Neural cell (in vitro differentiated cells): Measurements from ENCODE around the gene TMEM184A. TPM values are rescaled to one million over a fixed set of nuclear protein-coding genes. Genes with fewer than 3 reads are reported as not detected.

Source experiments
- H2AFZ ChIP-seq: fragments of 200-600, 300-800 bp; sonication (generic), shearing (Covaris generic); 2 replicates; pipeline ENCODE4 v1.6.0; 2014; ENCODE audit warnings: low read depth, mild to moderate bottlenecking, antibody characterized with exemption, low read length, moderate library complexity
- H3F3A ChIP-seq: fragments of 200-600 bp; shearing (Covaris generic); 2 replicates; pipeline ENCODE4 v1.6.1; 2016; ENCODE audit warnings: mild to moderate bottlenecking, moderate library complexity, mixed read lengths, antibody characterized with exemption, low read length; ENCODE audit not compliant: insufficient read depth, poor library complexity, severe bottlenecking
- H3K27ac ChIP-seq: fragments of 200-600, 300-800 bp; sonication (generic), shearing (Covaris generic); 2 replicates; pipeline ENCODE4 v1.5.1; 2014; ENCODE audit warnings: mild to moderate bottlenecking, low read length, moderate library complexity
- H3K27me3 ChIP-seq: fragments of 300-800, 200-600 bp; sonication (generic), shearing (Covaris generic); 2 replicates; pipeline ENCODE4 v1.6.0; 2014; ENCODE audit warnings: mild to moderate bottlenecking, low read depth, low read length, moderate library complexity; ENCODE audit not compliant: insufficient read depth
- H3K36me3 ChIP-seq: fragments of 300-800, 200-600 bp; sonication (generic), shearing (Covaris generic); 2 replicates; pipeline ENCODE4 v1.5.1; 2014; ENCODE audit warnings: mild to moderate bottlenecking, antibody characterized with exemption, low read length, moderate library complexity; ENCODE audit not compliant: insufficient read depth
- H3K4me2 ChIP-seq: fragments of 300-800, 200-600 bp; sonication (generic), shearing (Covaris generic); 2 replicates; pipeline ENCODE4 v1.6.0; 2014; ENCODE audit warnings: mild to moderate bottlenecking, low read length
- H3K4me3 ChIP-seq: fragments of 300-800, 200-600 bp; sonication (generic), shearing (Covaris generic); 2 replicates; pipeline ENCODE4 v1.5.1; 2014; ENCODE audit warnings: mild to moderate bottlenecking, low read length, moderate library complexity
- H3K79me2 ChIP-seq: fragments of 200-600 bp; shearing (Covaris generic); replicated peaks from 2 replicates; pipeline ENCODE4 v1.6.0; 2014; ENCODE audit warnings: mild to moderate bottlenecking, low read length, moderate library complexity; ENCODE audit not compliant: insufficient read depth
- H3K9ac ChIP-seq: fragments of 300-800, 200-600 bp; sonication (generic), shearing (Covaris generic); 2 replicates; pipeline ENCODE4 v1.6.1; 2016; ENCODE audit warnings: mild to moderate bottlenecking, low read length, mixed read lengths
- H3K9me2 ChIP-seq: fragments of 200-600 bp; shearing (Covaris generic); 2 replicates; pipeline ENCODE4 v1.6.1; 2016; ENCODE audit warnings: mild to moderate bottlenecking, low read length, mixed read lengths; ENCODE audit not compliant: insufficient read depth
- H3K9me3 ChIP-seq: fragments of 200-600, 300-800 bp; sonication (generic), shearing (Covaris generic); 2 replicates; pipeline ENCODE4 v1.6.1; 2016; ENCODE audit warnings: mild to moderate bottlenecking, mixed run types, low read length, moderate library complexity, mixed read lengths
- H4K20me1 ChIP-seq: fragments of 200-600 bp; shearing (Covaris generic); 2 replicates; pipeline ENCODE4 v1.6.1; 2016; ENCODE audit warnings: mild to moderate bottlenecking, mixed run types; ENCODE audit not compliant: insufficient read depth
- CTCF ChIP-seq: fragments of 450-650 bp; IDR thresholded peaks from 2 replicates; pipeline ENCODE4 v1.5.1; 2014; ENCODE audit warnings: antibody characterized with exemption, mild to moderate bottlenecking, moderate library complexity; ENCODE audit not compliant: poor library complexity, severe bottlenecking
- EP300 ChIP-seq: fragments of 450-650 bp; conservative IDR thresholded peaks from 2 replicates; pipeline ENCODE4 v1.6.1; 2014; ENCODE audit warnings: antibody characterized with exemption, mild to moderate bottlenecking, moderate library complexity; ENCODE audit not compliant: poor library complexity, severe bottlenecking
- EZH2 ChIP-seq: fragments of 200-600, 300-800 bp; shearing (Covaris generic), sonication (generic); IDR thresholded peaks from 2 replicates; pipeline ENCODE4 v1.6.1; 2014; ENCODE audit warnings: antibody characterized with exemption, low read length, borderline replicate concordance, mild to moderate bottlenecking; ENCODE audit not compliant: insufficient read depth, poor library complexity, severe bottlenecking
- MXI1 ChIP-seq: fragments of 450-650 bp; conservative IDR thresholded peaks from 2 replicates; pipeline ENCODE4 v1.6.1; 2014; ENCODE audit warnings: antibody characterized with exemption, mild to moderate bottlenecking; ENCODE audit not compliant: poor library complexity, severe bottlenecking
- POLR2AphosphoS5 ChIP-seq: IDR thresholded peaks from 2 replicates; pipeline ENCODE4 v1.6.1; 2012
- RAD21 ChIP-seq: fragments of 450-650 bp; conservative IDR thresholded peaks from 2 replicates; pipeline ENCODE4 v1.6.1; 2014; ENCODE audit warnings: antibody characterized with exemption, mild to moderate bottlenecking, moderate library complexity
- SMC3 ChIP-seq: fragments of 450-650 bp; conservative IDR thresholded peaks from 2 replicates; pipeline ENCODE4 v1.6.1; 2014; ENCODE audit warnings: antibody characterized with exemption, mild to moderate bottlenecking, moderate library complexity; ENCODE audit not compliant: poor library complexity
- TAF1 ChIP-seq: IDR thresholded peaks from 2 replicates; pipeline ENCODE4 v1.6.1; 2012; ENCODE audit warnings: low read depth
- polyA plus RNA-seq: library from polyadenylated mRNA; depleted of rRNA; stranded (reverse); fragments of >200 nt; gene quantifications from 2 replicates; pipeline ENCODE4 v1.2.3, GENCODE V29; 2014
- TF ChIP-seq, protein P1 (sequence below): IDR thresholded peaks from 2 replicates; pipeline ENCODE4 v1.6.1; 2012; ENCODE audit warnings: borderline replicate concordance

Gene TMEM184A
- polyA plus RNA-seq, 1 donor from 2014 or later = not detected

DNA sequence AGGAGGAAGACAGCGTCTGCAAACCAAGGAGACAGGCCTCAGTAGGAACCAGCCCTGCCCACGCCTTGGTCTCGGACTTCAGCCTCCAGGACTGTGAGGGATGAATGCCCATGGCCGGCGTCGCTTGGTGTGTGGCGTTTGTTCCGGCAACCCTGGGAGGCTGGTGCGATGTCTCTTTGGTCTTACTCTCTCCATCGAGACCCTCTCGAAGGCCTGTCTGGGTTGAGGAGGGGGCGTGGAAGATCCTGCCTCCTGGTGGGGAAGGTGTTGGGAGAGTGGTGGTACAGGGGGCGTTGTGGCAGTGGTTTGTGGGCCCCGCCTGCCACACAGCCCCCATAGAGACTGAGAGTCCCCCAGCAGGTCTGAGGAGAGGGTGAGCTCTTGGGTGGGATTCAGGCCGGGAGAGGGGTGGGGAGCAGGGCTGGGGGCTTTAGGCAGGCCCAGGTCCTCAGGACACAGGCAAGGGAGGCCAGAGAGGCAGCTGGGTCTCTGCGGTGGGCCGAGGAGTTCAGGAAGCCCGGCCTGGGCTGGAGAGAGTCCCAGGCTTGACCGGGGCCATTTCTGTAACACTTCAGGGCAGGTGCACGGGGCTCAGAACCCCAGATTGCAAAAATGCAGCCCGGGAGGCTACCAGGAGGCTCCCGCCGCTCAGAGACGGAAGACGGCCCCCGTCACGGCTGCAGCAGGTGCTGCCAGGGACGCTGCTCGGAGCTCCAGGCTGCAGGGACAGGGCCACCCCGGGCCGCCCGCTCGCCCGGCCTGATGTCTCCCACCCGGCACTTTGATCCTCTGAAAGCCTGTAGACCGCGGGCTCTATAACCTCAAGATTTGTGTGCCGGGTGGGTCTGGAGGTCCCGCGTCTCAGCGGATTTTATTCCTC, 47.6 kb upstream of the TMEM184A start:
- Histone ChIP-seq H2AFZ (no peak overlapping the region), H3K9me2 (no peaks in the 10 kb centered on the region), H3K27ac (no peak overlapping the region), H3K9me3 (no peaks in the 10 kb centered on the region), H3K27me3 (no peaks in the 10 kb centered on the region), H4K20me1 (no peaks in the 10 kb centered on the region), H3K4me2 (no peak overlapping the region), H3F3A (no peaks in the 10 kb centered on the region), H3K9ac (no peak overlapping the region), H3K79me2 (no peaks in the 10 kb centered on the region), H3K36me3 (no peaks in the 10 kb centered on the region), H3K4me3 (no peak overlapping the region)
- TF ChIP-seq EZH2 (no peak), TAF1 (no peak), POLR2AphosphoS5 (no peak), SMC3 (no peak), RAD21 (no peak), EP300 (no peak), MXI1 (no peak), CTCF (no peak)
- TF ChIP-seq, protein P1, sequence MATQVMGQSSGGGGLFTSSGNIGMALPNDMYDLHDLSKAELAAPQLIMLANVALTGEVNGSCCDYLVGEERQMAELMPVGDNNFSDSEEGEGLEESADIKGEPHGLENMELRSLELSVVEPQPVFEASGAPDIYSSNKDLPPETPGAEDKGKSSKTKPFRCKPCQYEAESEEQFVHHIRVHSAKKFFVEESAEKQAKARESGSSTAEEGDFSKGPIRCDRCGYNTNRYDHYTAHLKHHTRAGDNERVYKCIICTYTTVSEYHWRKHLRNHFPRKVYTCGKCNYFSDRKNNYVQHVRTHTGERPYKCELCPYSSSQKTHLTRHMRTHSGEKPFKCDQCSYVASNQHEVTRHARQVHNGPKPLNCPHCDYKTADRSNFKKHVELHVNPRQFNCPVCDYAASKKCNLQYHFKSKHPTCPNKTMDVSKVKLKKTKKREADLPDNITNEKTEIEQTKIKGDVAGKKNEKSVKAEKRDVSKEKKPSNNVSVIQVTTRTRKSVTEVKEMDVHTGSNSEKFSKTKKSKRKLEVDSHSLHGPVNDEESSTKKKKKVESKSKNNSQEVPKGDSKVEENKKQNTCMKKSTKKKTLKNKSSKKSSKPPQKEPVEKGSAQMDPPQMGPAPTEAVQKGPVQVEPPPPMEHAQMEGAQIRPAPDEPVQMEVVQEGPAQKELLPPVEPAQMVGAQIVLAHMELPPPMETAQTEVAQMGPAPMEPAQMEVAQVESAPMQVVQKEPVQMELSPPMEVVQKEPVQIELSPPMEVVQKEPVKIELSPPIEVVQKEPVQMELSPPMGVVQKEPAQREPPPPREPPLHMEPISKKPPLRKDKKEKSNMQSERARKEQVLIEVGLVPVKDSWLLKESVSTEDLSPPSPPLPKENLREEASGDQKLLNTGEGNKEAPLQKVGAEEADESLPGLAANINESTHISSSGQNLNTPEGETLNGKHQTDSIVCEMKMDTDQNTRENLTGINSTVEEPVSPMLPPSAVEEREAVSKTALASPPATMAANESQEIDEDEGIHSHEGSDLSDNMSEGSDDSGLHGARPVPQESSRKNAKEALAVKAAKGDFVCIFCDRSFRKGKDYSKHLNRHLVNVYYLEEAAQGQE = no peak

GRCh38 chr7:1602386-1602785, 46.4 kb upstream of the TMEM184A start:
- H3K4me2 ChIP-seq = no peak overlapping the region
- no peak overlapping the region for H2AFZ ChIP-seq
- H3K27me3 ChIP-seq = no peaks in the 10 kb centered on the region
- no peaks in the 10 kb centered on the region for H4K20me1 ChIP-seq
- TF ChIP-seq RAD21 = no peak
- TF ChIP-seq, protein P1 = no peak
- no peak for TF ChIP-seq EP300
- TF ChIP-seq SMC3 = no peak
- TF ChIP-seq MXI1 = no peak
- TF ChIP-seq POLR2AphosphoS5 = no peak
- no peak for TF ChIP-seq TAF1
- no peak for TF ChIP-seq EZH2
- no peak for TF ChIP-seq CTCF
- H3F3A ChIP-seq = no peaks in the 10 kb centered on the region
- H3K9me3 ChIP-seq = no peaks in the 10 kb centered on the region
- no peak overlapping the region for H3K4me3 ChIP-seq
- no peak overlapping the region for H3K9ac ChIP-seq
- no peaks in the 10 kb centered on the region for H3K36me3 ChIP-seq
- H3K79me2 ChIP-seq = no peaks in the 10 kb centered on the region
- H3K9me2 ChIP-seq = no peaks in the 10 kb centered on the region
- H3K27ac ChIP-seq = no peak overlapping the region
